T-cell (primary cell): ENCODE results near the gene ZNG1A. TPM values are rescaled to one million over a fixed set of nuclear protein-coding genes. Genes with fewer than 3 reads are reported as not detected.
"Not testable (repeated sequence)": the region's sequence is repeated elsewhere in the genome, so short reads cannot be mapped to it uniquely, and the experiment has no call there.

ENCODE experiments used
- ATAC-seq, 4 experiments: fragments of 200-7000 bp in 3 of 4; fragments of 150-1000 bp in 1 of 4; cut with Tn5 transposase; replicated peaks in 1 of 4; 1 replicate in 3 of 4; 2 replicates in 1 of 4; pipeline ENCODE4 v1.10.0; 2021; ENCODE audit warnings: moderate library complexity in 3 of 4, mild to moderate bottlenecking in 2 of 4, moderate number of reproducible peaks in 1 of 4
- CTCF ChIA-PET, 2 donors: fragments of 300-600 bp; sonication (Branson Sonifier 250); formaldehyde crosslinking; loops; one replicate each; lab custom pipeline; 2022; ENCODE audit warnings: antibody characterized with exemption in 2 of 2; lab: Charles Lee
- POLR2A ChIA-PET, 2 donors: fragments of 300-600 bp; sonication (Branson Sonifier 250); formaldehyde crosslinking; loops; one replicate each; lab custom pipeline; 2022; ENCODE audit warnings: antibody characterized with exemption in 2 of 2; lab: Charles Lee
- DNase-seq, 35 experiments: peaks; one replicate each; pipeline versions ENCODE4 v3.0.0 to v3.0.0-alpha.2; 2013 to 2023
- H3K27ac ChIP-seq: one replicate; pipeline ENCODE4 v1.5.1; 2013; ENCODE audit warnings: low read length
- H3K27me3 ChIP-seq, 2 experiments: replicated peaks in 1 of 2; 1 replicate in 1 of 2; 2 replicates in 1 of 2; pipeline versions ENCODE4 v1.6.1 to v1.7.0; 2013; ENCODE audit warnings: low read length in 1 of 2, mixed read lengths in 1 of 2; ENCODE audit not compliant: control insufficient read depth in 2 of 2, insufficient read depth in 2 of 2; ENCODE audit errors: extremely low read depth in 1 of 2
- H3K36me3 ChIP-seq, 2 donors: 1 replicate in 1 of 2; 2 replicates in 1 of 2; pipeline versions ENCODE4 v1.6.1 to v1.7.0; 2013; ENCODE audit warnings: low read length in 1 of 2; ENCODE audit not compliant: control insufficient read depth in 2 of 2, insufficient read depth in 1 of 2; ENCODE audit errors: extremely low read depth in 1 of 2
- H3K4me1 ChIP-seq, 2 experiments: 1 replicate in 1 of 2; 2 replicates in 1 of 2; pipeline versions ENCODE4 v1.6.1 to v1.7.0; 2013; ENCODE audit warnings: low read length in 2 of 2, mixed read lengths in 1 of 2; ENCODE audit not compliant: insufficient read depth in 2 of 2, control insufficient read depth in 1 of 2; ENCODE audit errors: extremely low read depth in 1 of 2
- H3K4me3 ChIP-seq, 2 donors: 1 replicate in 1 of 2; 2 replicates in 1 of 2; pipeline versions ENCODE4 v1.5.1 to v1.7.0; 2013; ENCODE audit warnings: mild to moderate bottlenecking in 2 of 2, low read length in 1 of 2, moderate library complexity in 1 of 2; ENCODE audit not compliant: control insufficient read depth in 1 of 2; ENCODE audit errors: extremely low read depth in 1 of 2
- H3K9me3 ChIP-seq: 2 replicates; pipeline ENCODE4 v1.7.0; 2013
- H3K27ac Mint-ChIP-seq, 2 donors: one replicate each; pipeline ENCODE4 v1.8.0; 2020 to 2021; ENCODE audit warnings: mild to moderate bottlenecking in 2 of 2, mixed read lengths in 2 of 2
- H3K27me3 Mint-ChIP-seq, 2 donors: one replicate each; pipeline ENCODE4 v1.8.0; 2021 to 2022; ENCODE audit warnings: mixed read lengths in 2 of 2
- H3K36me3 Mint-ChIP-seq: one replicate; pipeline ENCODE4 v1.8.0; 2021; ENCODE audit warnings: mixed read lengths
- H3K4me1 Mint-ChIP-seq, 3 donors: one replicate each; pipeline ENCODE4 v1.8.0; 2020 to 2022; ENCODE audit warnings: mixed read lengths in 3 of 3, mild to moderate bottlenecking in 1 of 3
- H3K4me3 Mint-ChIP-seq, 3 donors: one replicate each; pipeline ENCODE4 v1.8.0; 2020 to 2022; ENCODE audit warnings: mild to moderate bottlenecking in 3 of 3, mixed read lengths in 3 of 3, moderate library complexity in 3 of 3
- H3K9me3 Mint-ChIP-seq, 3 donors: one replicate each; pipeline ENCODE4 v1.8.0; 2020 to 2022; ENCODE audit warnings: mixed read lengths in 3 of 3
- WGBS: methylation state at CpG from one replicate; pipeline ENCODE4 v1.1.5; 2013; ENCODE audit warnings: missing lambda C conversion rate; ENCODE audit not compliant: insufficient coverage; 5-methylcytosine and 5-hydroxymethylcytosine counted together
- total RNA-seq, 35 experiments: library from RNA in 6 of 35; stranded (reverse) in 6 of 35; fragments of 120-200 nt in 1 of 35; gene quantifications; one replicate each; pipeline versions ENCODE4 v1.2.1 to v1.2.4 and lab custom pipeline; 2013 to 2026

Gene ZNG1A
- total RNA-seq, 5 donors from 2014 or later (not counting 1 experiment from before 2014, with no cell fraction given), result 21.2 to 31.2 (median 22.3) TPM

- no peaks in the 10 kb centered on the region for H3K36me3 Mint-ChIP-seq
- CTCF ChIA-PET, result no interaction called here
- no peak overlapping the region for H3K4me3 ChIP-seq
- peaks cover 3 to 24% of the 10 kb centered on the region in 2 experiments for H3K4me1 ChIP-seq
- H3K36me3 ChIP-seq, result no peaks in the 10 kb centered on the region
- DNase-seq, result no peak
- H3K4me1 Mint-ChIP-seq, result peaks cover 27 to 52% (median 28%) of the 10 kb centered on the region in 3 donors
- H3K9me3 Mint-ChIP-seq, result no peaks in the 10 kb centered on the region
- H3K27ac Mint-ChIP-seq, result no peak overlapping the region
- H3K27me3 Mint-ChIP-seq, result peaks cover 0 to 6% of the 10 kb centered on the region in 2 donors
- no peaks in the 10 kb centered on the region for H3K9me3 ChIP-seq
- WGBS, result 90% methylated on average over 2 of the region's 7 CpGs
- POLR2A ChIA-PET, result interaction anchor here in 1 of 2 donors (0.7 kb wide), 1 partner anchor 16 kb away, joined by 5 read pairs; no protein-coding TSS in a partner anchor
- H3K27ac ChIP-seq, result no peak overlapping the region
- no peak overlapping the region for H3K4me3 Mint-ChIP-seq
- ATAC-seq, result no peak
- H3K27me3 ChIP-seq, result peaks cover 0 to 3% of the 10 kb centered on the region in 2 experiments
These were observed 41.0 kb upstream of the ZNG1A start for GRCh38 chr9:219670-220365.

DNA sequence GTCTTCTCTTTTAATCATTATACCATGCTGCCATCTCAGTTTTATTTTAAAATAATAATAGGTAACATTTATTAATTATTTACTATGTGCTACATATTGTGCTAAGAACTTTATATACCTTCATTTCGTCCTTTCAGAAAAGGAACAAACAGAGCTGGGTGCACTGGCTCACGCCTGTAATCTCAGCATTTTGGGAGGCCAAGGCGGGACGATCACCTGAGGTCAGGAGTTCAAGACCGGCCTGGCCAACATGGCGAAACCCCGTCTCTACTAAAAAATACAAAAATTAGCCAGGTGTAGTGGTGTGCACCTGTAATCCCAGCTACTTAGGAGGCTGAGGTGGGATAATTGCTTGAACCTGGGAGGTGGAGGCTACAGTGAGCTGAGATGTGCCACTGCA lies 40.2 kb upstream of the ZNG1A start:
- H3K27me3 ChIP-seq, H3K36me3 ChIP-seq, H3K9me3 Mint-ChIP-seq, H3K9me3 ChIP-seq, DNase-seq, H3K4me3 Mint-ChIP-seq, CTCF ChIA-PET, H3K27ac Mint-ChIP-seq, H3K27me3 Mint-ChIP-seq, H3K4me3 ChIP-seq, ATAC-seq, H3K36me3 Mint-ChIP-seq, POLR2A ChIA-PET, H3K27ac ChIP-seq: not testable (repeated sequence)
- peaks cover 3 to 25% of the 10 kb centered on the region in 2 experiments for H3K4me1 ChIP-seq
- H3K4me1 Mint-ChIP-seq, result peaks cover 23 to 52% (median 25%) of the 10 kb centered on the region in 3 donors
- 89% methylated on average over 2 of the region's 7 CpGs for WGBS

GRCh38 chr9:217950-218349 lies 39.1 kb upstream of the ZNG1A start:
- H3K27me3 ChIP-seq, result peaks cover 0 to 3% of the 10 kb centered on the region in 2 experiments
- WGBS, result no CpG with 5 or more reads among the region's 2 CpGs
- no peaks in the 10 kb centered on the region for H3K9me3 Mint-ChIP-seq
- H3K9me3 ChIP-seq, result no peaks in the 10 kb centered on the region
- peaks cover 0 to 6% of the 10 kb centered on the region in 2 donors for H3K27me3 Mint-ChIP-seq
- ATAC-seq (no peak), DNase-seq (no peak)
- CTCF ChIA-PET, result no interaction called here
- H3K27ac ChIP-seq, result no peak overlapping the region
- POLR2A ChIA-PET, result no interaction called here
- H3K4me3 Mint-ChIP-seq, result no peak overlapping the region
- H3K4me3 ChIP-seq, result no peak overlapping the region
- H3K4me1 Mint-ChIP-seq, result peaks cover 21 to 48% (median 25%) of the 10 kb centered on the region in 3 donors
- H3K27ac Mint-ChIP-seq, result no peak overlapping the region
- H3K4me1 ChIP-seq, result peaks cover 3 to 25% of the 10 kb centered on the region in 2 experiments
- no peaks in the 10 kb centered on the region for H3K36me3 Mint-ChIP-seq
- no peaks in the 10 kb centered on the region for H3K36me3 ChIP-seq

DNA sequence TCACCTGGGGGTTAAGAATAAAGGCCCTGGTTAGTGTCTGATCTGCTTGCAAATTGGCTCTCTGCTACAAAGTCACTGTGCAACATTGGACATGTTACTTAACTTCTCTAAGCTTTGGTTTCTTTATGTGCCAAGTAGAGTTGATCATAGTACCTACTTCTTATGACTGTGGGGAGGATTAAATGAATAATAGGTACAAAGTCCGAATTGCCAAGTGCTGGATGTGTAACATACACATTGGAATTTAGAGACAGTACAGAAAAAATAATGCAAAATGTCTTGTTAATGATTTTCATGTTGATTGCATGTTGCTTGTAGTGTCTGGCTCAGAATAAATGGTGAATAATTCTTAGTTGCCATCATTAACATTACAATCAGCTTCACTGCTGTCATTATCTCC lies 38.0 kb upstream of the ZNG1A start:
- H3K27me3 Mint-ChIP-seq, result peaks cover 0 to 6% of the 10 kb centered on the region in 2 donors
- Histone ChIP-seq H3K4me1 (peaks cover 3 to 19% of the 10 kb centered on the region in 2 experiments), H3K4me3 (no peak overlapping the region), H3K27me3 (peaks cover 0 to 3% of the 10 kb centered on the region in 2 experiments), H3K36me3 (no peaks in the 10 kb centered on the region), H3K9me3 (no peaks in the 10 kb centered on the region), H3K27ac (no peak overlapping the region)
- no peak for DNase-seq
- no peak overlapping the region for H3K27ac Mint-ChIP-seq
- POLR2A ChIA-PET, result interaction anchor here in 1 of 2 donors (0.6 kb wide), 1 partner anchor 61 kb away, joined by 8 read pairs; no protein-coding TSS in a partner anchor
- CTCF ChIA-PET, result interaction anchor here in 1 of 2 donors (0.6 kb wide), 1 partner anchor 23 kb away, joined by 5 read pairs; no protein-coding TSS in a partner anchor
- ATAC-seq, result no peak
- peak overlapping the region in 1 of 3 donors; percentile 14 for H3K4me3 Mint-ChIP-seq
- no peaks in the 10 kb centered on the region for H3K9me3 Mint-ChIP-seq
- WGBS, result 40% methylated on average over 1 of the region's 1 CpG
- no peaks in the 10 kb centered on the region for H3K36me3 Mint-ChIP-seq
- peaks cover 11 to 37% (median 15%) of the 10 kb centered on the region in 3 donors for H3K4me1 Mint-ChIP-seq

- peaks cover 11 to 33% (median 15%) of the 10 kb centered on the region in 3 donors for H3K4me1 Mint-ChIP-seq
- Histone ChIP-seq H3K9me3 (no peaks in the 10 kb centered on the region), H3K4me3 (peak overlapping the region; percentile 58 to 64), H3K27ac (peak overlapping the region; percentile 16), H3K27me3 (peaks cover 0 to 3% of the 10 kb centered on the region in 2 experiments), H3K36me3 (no peaks in the 10 kb centered on the region), H3K4me1 (peaks cover 3 to 16% of the 10 kb centered on the region in 2 experiments)
- H3K27me3 Mint-ChIP-seq, result peaks cover 0 to 6% of the 10 kb centered on the region in 2 donors
- no peaks in the 10 kb centered on the region for H3K9me3 Mint-ChIP-seq
- no CpG with 5 or more reads among the region's 6 CpGs for WGBS
- H3K27ac Mint-ChIP-seq, result peak overlapping the region in 1 of 2 donors; percentile 11
- CTCF ChIA-PET, result interaction anchor here in 1 of 2 donors (1.1 to 2.0 kb wide), 2 partner anchors 57 to 62 kb away, joined by 3 to 14 read pairs; no protein-coding TSS in a partner anchor
- POLR2A ChIA-PET, result no interaction called here
- DNase-seq (no peak), ATAC-seq (no peak)
- H3K36me3 Mint-ChIP-seq, result no peaks in the 10 kb centered on the region
- peak overlapping the region; percentile 79 to 90 (median 81) for H3K4me3 Mint-ChIP-seq
These were observed 36.8 kb upstream of the ZNG1A start for GRCh38 chr9:215631-216155.
